Measurements from ENCODE around the gene CD34.
"Not testable (repeated sequence)": the region's sequence is repeated elsewhere in the genome, so short reads cannot be mapped to it uniquely, and the experiment has no call there.

Gene CD34

DNA sequence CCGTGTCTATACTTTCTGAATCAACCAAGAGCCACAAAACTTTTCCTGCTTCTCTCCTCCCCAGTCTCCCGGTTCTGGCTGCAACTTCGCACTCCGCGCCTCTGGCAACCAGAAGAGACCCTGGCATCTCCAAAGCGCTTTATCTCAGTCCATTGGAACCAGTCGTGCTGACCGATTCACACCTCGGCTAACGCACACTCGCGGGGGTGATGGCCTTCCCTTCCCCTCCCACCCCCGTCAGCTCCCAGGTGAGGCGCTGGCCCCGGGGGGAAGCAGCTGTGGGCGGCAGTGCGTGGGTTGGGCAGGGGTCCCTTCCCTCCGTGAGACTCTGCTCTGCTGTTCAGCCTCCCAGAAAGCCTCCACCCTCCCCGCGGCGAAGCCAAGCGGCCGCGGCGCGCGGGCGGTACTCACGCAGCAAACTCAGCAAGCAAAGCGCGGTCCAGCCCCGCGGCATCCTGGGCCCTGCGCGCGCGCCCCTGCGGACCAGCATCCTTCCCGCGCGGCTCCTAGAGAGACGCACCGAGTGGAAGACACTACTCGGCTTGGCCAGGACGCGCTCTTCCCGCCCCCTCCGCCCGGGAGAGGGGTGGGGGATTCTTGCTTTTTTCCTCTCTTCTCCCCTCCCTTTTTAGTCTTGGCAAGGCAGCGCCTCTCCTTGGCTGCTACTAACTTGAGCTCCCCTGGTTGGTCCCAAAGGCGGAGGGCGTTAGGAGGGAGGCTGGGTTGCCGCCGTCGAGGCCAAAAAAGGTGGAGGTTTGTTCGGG, at the start of gene CD34:
TSS of gene CD34 (minus strand) at position 535 of the 764 bp plus-strand sequence. CDS start at position 490, 45 bp downstream.
- DNase-seq (ENCODE audit: low read depth) = no peak

- DNase-seq (ENCODE audit: low read depth) = no peak
These were observed 49.4 kb upstream of the CD34 start for GRCh38 chr1:207960346-207960745.

- no peak for DNase-seq (ENCODE audit: low read depth)
These were observed 49.0 kb upstream of the CD34 start for GRCh38 chr1:207959910-207960309.

- DNase-seq (ENCODE audit: low read depth) = no peak
These were observed 48.4 kb upstream of the CD34 start for GRCh38 chr1:207959141-207959825.

DNA sequence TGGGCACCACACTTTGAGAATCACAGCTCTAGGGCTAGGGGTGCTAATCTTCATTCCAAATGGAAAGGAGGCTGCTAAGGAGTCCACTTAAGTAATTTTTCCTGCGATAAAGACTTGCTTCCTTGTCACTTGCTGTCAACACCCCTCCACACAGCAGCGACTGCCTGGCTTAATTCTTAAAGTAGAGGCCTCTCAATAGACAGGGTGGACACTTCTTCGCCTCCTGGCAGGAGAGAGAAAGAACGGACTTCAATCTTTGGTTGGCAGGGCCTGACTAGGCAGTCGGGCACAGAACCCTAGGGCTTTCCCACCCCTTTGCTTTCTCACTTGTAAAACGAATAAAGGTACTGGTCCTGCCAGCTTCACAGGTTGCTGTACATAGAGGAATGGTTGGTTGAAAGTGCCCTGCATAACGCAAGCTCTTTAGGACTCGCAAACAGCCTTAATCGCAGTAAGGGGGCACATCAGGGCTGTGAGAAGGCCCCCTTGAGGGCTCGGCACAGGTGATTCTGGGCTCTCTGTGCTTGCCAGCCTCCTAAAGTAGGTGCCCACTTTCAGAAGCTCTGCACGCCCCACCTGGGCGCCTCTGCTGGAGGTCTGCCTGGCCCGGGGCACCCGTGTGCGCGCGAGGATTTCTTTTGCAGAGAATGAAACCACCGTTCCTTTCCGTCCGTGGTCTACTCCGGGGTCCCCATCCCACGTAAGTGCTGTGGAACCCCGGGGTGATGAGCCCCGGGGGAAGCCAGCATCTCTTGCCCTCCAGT, 47.6 kb upstream of the CD34 start:
- DNase-seq (ENCODE audit: low read depth) = no peak

DNA sequence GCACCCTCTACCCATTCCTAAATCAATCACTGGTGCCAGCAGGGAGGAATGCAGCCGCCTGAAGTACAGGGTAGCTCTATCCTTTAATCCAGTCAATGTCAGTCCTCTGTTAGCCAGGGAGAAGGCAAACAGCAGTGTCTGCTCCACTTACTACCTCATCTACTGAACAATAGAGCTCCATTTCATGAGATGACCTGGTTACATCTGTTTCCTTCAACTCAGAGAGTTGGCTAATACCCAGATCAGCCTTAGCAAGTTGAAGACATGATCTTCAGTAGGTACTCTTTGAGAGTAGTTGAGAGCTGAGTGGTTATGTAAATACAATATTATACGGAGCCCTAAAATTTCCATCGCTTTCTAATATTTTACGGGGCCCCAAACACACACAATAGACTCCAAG, 46.1 kb upstream of the CD34 start:
- DNase-seq (ENCODE audit: low read depth) = no peak

GRCh38 chr1:207954104-207954503, 43.2 kb upstream of the CD34 start:
- no peak for DNase-seq (ENCODE audit: low read depth)

DNA sequence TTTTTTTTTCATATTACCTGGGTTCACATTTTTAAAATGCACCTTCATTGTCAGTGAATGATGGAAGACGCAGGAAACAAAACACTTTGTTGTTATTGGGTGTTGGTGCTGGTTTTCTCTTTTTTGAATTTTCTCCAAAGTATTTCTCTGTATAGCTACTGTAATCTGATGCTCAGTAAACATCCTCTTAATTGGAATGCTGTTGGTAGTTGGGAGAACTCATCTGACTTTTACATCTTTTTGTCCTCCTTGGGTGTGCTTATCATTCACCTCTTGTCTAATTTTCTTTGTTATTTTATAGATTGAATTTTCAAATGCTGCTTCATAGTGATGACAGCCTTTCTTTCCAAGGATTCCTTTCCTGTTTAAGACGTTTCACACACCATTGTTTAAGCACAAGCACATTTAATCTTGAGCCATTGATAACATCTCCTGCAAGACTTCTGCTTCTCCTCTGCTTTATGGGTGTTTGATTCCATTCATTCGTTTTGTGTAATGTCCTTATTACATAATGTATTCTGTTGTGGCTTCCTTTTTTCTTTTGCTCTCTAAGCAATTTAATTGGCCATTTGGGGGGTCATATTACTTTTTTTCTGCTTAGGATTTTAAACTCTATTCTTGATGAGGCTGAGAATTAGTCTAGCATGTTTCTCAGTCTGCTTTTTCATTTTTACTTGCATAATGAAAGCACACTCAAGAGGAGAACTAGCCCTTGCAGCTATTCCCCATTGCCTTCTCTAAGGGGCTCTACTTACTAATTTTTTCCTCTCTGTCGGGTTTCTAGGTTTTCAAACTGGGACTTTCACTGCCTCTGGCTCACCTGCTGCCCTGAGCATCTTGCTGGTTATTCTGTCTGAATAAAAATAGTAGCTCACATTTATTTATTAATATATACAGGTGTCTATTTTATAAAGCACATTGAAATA, 42.0 kb upstream of the CD34 start:
- no peak for DNase-seq (ENCODE audit: low read depth)

DNA sequence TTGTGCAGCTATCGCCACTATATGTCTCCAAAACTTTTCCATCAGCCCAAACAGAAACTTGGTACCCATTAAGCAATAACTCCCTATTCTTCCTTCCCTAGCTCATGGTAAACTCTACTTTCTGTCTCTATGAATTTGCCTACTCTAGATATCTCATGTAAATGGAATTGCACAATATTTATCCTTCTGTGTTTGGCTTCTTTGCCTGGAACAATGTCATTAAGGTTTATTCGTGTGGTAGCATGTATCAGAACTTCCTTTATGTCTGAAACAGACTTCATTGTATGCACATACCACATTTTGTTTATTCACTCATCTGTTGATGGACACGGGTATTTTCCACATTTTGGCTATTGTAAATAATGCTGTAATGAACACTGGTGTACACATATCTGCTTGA, 40.7 kb upstream of the CD34 start:
- DNase-seq (ENCODE audit: low read depth) = no peak

DNA sequence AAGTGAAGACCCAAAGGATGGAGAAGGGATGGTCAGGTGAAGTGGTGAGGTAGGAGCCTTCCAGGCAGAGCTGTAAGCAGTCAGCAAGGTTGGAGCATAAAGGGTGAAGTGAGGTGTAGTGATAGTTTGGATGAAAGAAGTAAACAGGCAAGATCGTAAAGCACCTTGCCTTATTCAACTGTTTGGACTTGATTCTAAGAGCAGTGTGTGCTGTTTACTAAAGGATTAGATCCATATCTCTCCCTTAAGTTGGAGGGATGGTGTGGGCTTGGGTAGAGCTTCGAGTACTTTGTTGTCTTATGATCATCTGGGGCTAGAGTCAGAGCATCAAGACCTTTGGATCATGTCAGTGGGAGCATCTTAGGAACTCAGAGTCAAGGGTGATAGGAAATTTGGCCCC, 39.8 kb upstream of the CD34 start:
- DNase-seq (ENCODE audit: low read depth) = no peak

DNA sequence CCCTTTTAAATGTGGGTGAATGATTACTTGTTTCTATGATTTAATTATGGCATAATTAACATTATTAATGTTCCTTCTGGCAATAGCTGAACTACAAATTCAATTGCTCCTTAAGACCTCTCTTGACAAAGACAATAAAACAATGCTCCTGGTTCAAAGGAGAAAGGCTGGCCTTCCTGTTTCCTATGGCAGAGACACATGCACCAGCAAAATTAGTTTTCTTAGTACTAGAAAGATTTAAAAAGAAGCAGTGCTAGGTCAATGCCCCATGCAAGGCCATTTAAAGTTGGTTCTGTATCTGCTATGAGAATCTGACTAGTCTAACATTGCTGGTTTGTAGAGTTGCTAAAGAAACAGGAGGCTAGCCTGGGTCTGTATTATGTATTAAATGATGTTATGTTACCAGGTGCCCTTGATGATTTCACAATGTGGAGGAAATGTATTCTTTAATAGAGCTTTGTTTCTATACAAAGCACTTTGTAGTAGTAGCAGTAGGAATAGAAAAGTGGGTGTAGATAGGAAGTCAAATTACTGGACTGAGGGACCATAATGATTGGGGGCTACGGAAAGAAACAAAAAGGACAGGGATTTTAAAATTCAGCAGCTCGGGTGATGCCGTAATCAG, 38.8 kb upstream of the CD34 start:
- DNase-seq (ENCODE audit: low read depth) = no peak

GRCh38 chr1:207948536-207949250, 37.8 kb upstream of the CD34 start:
- DNase-seq (ENCODE audit: low read depth) = no peak

GRCh38 chr1:207946756-207947155, 35.8 kb upstream of the CD34 start:
- no peak for DNase-seq (ENCODE audit: low read depth)

- DNase-seq (ENCODE audit: low read depth) = no peak
These were observed 33.6 kb upstream of the CD34 start for GRCh38 chr1:207944571-207944970.

DNA sequence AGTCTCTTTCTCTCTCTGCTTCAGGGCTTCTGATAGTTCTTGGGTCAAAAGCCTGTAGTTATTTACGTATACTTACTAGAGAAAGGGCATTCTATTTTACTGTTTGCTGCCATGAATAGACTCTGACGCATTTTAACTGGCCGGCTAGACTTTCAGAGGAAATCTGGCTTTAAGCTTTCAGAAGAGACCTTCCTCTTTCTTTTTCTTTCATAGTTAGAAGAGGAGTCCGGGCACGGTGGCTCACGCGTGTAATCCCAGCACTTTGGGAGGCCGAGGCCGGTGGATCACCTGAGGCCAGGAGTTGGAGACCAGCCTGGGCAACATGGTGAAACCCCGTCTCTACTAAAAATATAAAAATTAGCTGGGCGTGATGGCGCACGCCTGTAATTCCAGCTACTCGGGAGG, 31.4 kb upstream of the CD34 start:
- DNase-seq (ENCODE audit: low read depth) = not testable (repeated sequence)

GRCh38 chr1:207941665-207942064, 30.7 kb upstream of the CD34 start:
- DNase-seq (ENCODE audit: low read depth) = no peak

- peak; percentile 37 for DNase-seq (ENCODE audit: low read depth)
These were observed 27.1 kb upstream of the CD34 start for GRCh38 chr1:207938016-207938415.

GRCh38 chr1:207937204-207937603, 26.3 kb upstream of the CD34 start:
- no peak for DNase-seq (ENCODE audit: low read depth)

DNA sequence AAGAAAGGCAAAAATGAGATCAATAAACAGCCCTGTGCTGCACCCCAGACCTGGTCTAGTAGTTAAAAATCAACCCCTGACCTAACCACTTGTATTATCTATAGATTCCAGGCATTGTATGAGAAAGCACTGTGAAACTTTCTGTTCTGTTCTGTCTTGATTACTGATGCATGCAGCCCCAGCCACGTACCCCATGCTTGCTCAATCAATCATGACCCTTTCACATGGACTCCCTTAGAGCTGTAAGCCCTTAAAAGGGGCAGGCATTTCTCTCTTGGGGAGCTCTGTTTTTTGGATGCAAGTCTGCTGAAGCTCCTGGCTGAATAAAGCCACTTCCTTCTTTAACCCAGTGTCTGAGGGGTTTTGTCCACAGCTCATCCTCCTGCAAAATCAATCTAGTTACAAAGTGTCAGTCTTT, 24.2 kb upstream of the CD34 start:
- DNase-seq (ENCODE audit: low read depth) = no peak

GRCh38 chr1:207933205-207933800, 22.4 kb upstream of the CD34 start:
- no peak for DNase-seq (ENCODE audit: low read depth)
